H1 (cell line): ENCODE measurements around the gene RHOH.

Experiments used
- BRCA1 ChIP-seq: IDR thresholded peaks from 2 replicates; pipeline ENCODE4 v1.6.1; 2012; ENCODE audit warnings: low read depth, low read length, improper control_type of control experiment
- EZH2 ChIP-seq: fragments of 200-600 bp; sonication (generic); IDR thresholded peaks from 2 replicates; pipeline ENCODE4 v1.7.1; 2012; ENCODE audit warnings: low read depth, mild to moderate bottlenecking, moderate library complexity, low read length, inconsistent platforms; ENCODE audit not compliant: severe bottlenecking
- JUN ChIP-seq: IDR thresholded peaks from 2 replicates; pipeline ENCODE4 v1.6.1; 2011; ENCODE audit warnings: low read depth, mild to moderate bottlenecking, improper control_type of control experiment, low read length
- JUND ChIP-seq: IDR thresholded peaks from 2 replicates; pipeline ENCODE4 v1.6.1; 2011; ENCODE audit warnings: mild to moderate bottlenecking, improper control_type of control experiment, low read length
- POLR2A ChIP-seq, 2 experiments: IDR thresholded peaks; 1 replicate in 1 of 2; 2 replicates in 1 of 2; pipeline ENCODE4 v1.6.1; 2011; ENCODE audit warnings: low read depth in 2 of 2, low read length in 2 of 2, mild to moderate bottlenecking in 2 of 2; ENCODE audit errors: control extremely low read depth in 1 of 2
- SIN3A ChIP-seq, 2 experiments: IDR thresholded peaks in 1 of 2; conservative IDR thresholded peaks in 1 of 2; 2 replicates each; pipeline ENCODE4 v1.6.1; 2011 to 2012; ENCODE audit warnings: low read length in 2 of 2, improper control_type of control experiment in 1 of 2, low read depth in 1 of 2, mild to moderate bottlenecking in 1 of 2
- TAF1 ChIP-seq: IDR thresholded peaks from 2 replicates; pipeline ENCODE4 v1.6.1; 2011; ENCODE audit warnings: mild to moderate bottlenecking, low read depth, low read length
- ZNF274 ChIP-seq: IDR thresholded peaks from 2 replicates; pipeline ENCODE4 v1.7.0; 2012; ENCODE audit warnings: low read length, borderline replicate concordance; ENCODE audit errors: extremely low read depth
- TF ChIP-seq, protein P1 (sequence below), 3 experiments: IDR thresholded peaks; 1 replicate in 2 of 3; 2 replicates in 1 of 3; pipeline versions ENCODE4 v1.5.1 to v1.6.1; 2011; ENCODE audit warnings: low read length in 3 of 3, mild to moderate bottlenecking in 3 of 3, inconsistent platforms in 2 of 3, low read depth in 1 of 3, moderate library complexity in 1 of 3; ENCODE audit not compliant: insufficient read depth in 1 of 3; ENCODE audit errors: control extremely low read depth in 1 of 3

DNA sequence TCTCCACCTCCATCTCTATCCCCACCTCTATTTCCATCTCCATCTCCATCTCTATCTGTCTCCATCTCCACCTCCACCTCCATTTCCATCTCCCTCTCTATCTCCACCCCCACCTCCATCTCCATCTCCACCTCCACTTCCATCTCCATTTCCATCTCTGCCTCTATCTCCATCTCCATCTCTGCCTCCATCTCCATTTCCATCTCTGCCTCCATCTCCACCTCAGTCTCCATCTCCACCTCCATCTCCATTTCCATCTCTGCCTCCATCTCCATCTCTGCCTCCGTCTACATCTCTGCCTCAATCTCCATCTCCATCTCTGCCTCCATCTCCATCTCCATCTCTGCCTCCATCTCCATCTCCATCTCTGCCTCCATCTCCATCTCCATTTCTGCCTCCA lies 97.5 kb downstream of the RHOH start:
- no peak for TF ChIP-seq TAF1
- no peak for TF ChIP-seq POLR2A (IDR thresholded peaks at IDR 0.05; ENCODE audit: control extremely low read depth in 1 of 2, low read depth in 2 of 2, low read length in 2 of 2)
- TF ChIP-seq BRCA1 = no peak
- TF ChIP-seq, protein P1, sequence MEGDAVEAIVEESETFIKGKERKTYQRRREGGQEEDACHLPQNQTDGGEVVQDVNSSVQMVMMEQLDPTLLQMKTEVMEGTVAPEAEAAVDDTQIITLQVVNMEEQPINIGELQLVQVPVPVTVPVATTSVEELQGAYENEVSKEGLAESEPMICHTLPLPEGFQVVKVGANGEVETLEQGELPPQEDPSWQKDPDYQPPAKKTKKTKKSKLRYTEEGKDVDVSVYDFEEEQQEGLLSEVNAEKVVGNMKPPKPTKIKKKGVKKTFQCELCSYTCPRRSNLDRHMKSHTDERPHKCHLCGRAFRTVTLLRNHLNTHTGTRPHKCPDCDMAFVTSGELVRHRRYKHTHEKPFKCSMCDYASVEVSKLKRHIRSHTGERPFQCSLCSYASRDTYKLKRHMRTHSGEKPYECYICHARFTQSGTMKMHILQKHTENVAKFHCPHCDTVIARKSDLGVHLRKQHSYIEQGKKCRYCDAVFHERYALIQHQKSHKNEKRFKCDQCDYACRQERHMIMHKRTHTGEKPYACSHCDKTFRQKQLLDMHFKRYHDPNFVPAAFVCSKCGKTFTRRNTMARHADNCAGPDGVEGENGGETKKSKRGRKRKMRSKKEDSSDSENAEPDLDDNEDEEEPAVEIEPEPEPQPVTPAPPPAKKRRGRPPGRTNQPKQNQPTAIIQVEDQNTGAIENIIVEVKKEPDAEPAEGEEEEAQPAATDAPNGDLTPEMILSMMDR (IDR thresholded peaks at IDR 0.05; ENCODE audit: control extremely low read depth in 1 of 3, insufficient read depth in 1 of 3, low read depth in 1 of 3, low read length in 3 of 3) = no peak
- TF ChIP-seq EZH2 = no peak
- TF ChIP-seq JUN = no peak
- TF ChIP-seq SIN3A (conservative IDR thresholded peaks at IDR 0.05 in 1 of 2, IDR thresholded peaks at IDR 0.05 in 1 of 2; ENCODE audit: low read depth in 1 of 2, low read length in 2 of 2) = no peak
- TF ChIP-seq JUND = no peak
- TF ChIP-seq ZNF274 = no peak
